Transverse colon (tissue), 4 donors: ENCODE measurements around the gene CRISP2.

ENCODE experiments used
- EP300 ChIP-seq: sonication (generic); formaldehyde crosslinking; IDR thresholded peaks from one replicate; pipeline ENCODE4 v1.6.1; 2017; ENCODE audit warnings: antibody characterized with exemption, low read depth
- POLR2A ChIP-seq: fragments of 450-650 bp; IDR thresholded peaks from one replicate; pipeline ENCODE4 v1.6.1; 2016; ENCODE audit warnings: antibody characterized with exemption, mild to moderate bottlenecking, moderate library complexity
- POLR2AphosphoS5 ChIP-seq, 3 donors: sonication (generic); formaldehyde crosslinking; IDR thresholded peaks; one replicate each; pipeline ENCODE4 v1.6.1; 2016; ENCODE audit warnings: antibody characterized with exemption in 3 of 3
- TF ChIP-seq, protein P1 (sequence below), 5 experiments: fragments of 200-600 bp in 3 of 5; fragments of 450-650 bp in 2 of 5; sonication (generic) in 3 of 5; IDR thresholded peaks; 1 replicate in 2 of 5; 2 replicates in 3 of 5; pipeline ENCODE4 v1.5.1; 2016 to 2017; ENCODE audit warnings: antibody characterized with exemption in 5 of 5, inconsistent platforms in 3 of 5, mild to moderate bottlenecking in 2 of 5, moderate library complexity in 1 of 5

DNA sequence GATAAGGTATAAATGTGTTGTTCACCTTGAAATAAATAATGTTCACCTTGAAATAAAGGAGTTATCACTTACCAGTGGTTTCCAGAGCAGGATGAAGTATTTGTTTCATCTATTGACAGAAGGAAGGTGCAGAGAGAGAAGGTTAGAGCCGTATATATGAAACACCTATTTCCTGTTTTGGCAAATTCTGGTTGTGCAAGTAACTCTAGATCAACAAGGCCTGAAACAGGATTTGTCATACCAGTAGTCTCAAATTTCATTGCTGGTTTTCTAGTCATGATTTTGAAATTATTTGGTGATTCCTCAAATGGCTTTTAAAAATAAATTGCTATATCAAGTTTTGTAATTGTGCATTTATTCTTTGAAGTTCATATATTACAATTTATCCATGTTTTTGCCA is 30.9 kb upstream of the CRISP2 start, which contains the start of gene CRISP3:
- TF ChIP-seq POLR2AphosphoS5 (IDR thresholded peaks at IDR 0.05) (no peak), POLR2A (no peak), EP300 (no peak)
- TF ChIP-seq, protein P1, sequence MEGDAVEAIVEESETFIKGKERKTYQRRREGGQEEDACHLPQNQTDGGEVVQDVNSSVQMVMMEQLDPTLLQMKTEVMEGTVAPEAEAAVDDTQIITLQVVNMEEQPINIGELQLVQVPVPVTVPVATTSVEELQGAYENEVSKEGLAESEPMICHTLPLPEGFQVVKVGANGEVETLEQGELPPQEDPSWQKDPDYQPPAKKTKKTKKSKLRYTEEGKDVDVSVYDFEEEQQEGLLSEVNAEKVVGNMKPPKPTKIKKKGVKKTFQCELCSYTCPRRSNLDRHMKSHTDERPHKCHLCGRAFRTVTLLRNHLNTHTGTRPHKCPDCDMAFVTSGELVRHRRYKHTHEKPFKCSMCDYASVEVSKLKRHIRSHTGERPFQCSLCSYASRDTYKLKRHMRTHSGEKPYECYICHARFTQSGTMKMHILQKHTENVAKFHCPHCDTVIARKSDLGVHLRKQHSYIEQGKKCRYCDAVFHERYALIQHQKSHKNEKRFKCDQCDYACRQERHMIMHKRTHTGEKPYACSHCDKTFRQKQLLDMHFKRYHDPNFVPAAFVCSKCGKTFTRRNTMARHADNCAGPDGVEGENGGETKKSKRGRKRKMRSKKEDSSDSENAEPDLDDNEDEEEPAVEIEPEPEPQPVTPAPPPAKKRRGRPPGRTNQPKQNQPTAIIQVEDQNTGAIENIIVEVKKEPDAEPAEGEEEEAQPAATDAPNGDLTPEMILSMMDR (IDR thresholded peaks at IDR 0.05) = no peak
